K562 (cell line): Measurements from ENCODE around the gene DAPK2. TPM values are rescaled to one million over a fixed set of nuclear protein-coding genes. Genes with fewer than 3 reads are reported as not detected.

Experiments
- ATAC-seq: fragments of 200-7000 bp; cut with Tn5 transposase; 3 replicates; pipeline ENCODE4 v1.9.1; 2020; ENCODE audit warnings: moderate library complexity
- BruUV-seq: library from RNA; stranded (reverse); fragments of 400-500 nt; replicated peaks from 2 replicates; lab custom pipeline; 2021; lab: Mats Ljungman, UMichigan
- CTCF ChIA-PET: fragments of 300-600 bp; formaldehyde crosslinking; extraction: SDS; loops from one replicate; lab custom pipeline; 2021; ENCODE audit warnings: low intra/inter-chr PET ratio; lab: Yijun Ruan, JAX
- POLR2A ChIA-PET: fragments of 300-600, 350-650 bp; sonication (Branson Sonifier 250); formaldehyde crosslinking; extraction: SDS; loops from one replicate; lab custom pipeline; 2021; ENCODE audit warnings: antibody characterized with exemption, inconsistent platforms; lab: Yijun Ruan, JAX
- DNase-seq, 4 experiments: peaks; one replicate each; pipeline versions ENCODE4 v3.0.0 to v3.0.0-alpha.2; 2011 to 2018; ENCODE audit warnings: low spot score in 3 of 4, mixed read lengths in 3 of 4; ENCODE audit errors: extremely low read depth in 1 of 4
- FAIRE-seq: peaks from 2 replicates; lab custom pipeline; 2011; peaks lifted over from hg19 to GRCh38; lab: Jason Lieb, UNC
- H2AFZ ChIP-seq: 2 replicates; pipeline ENCODE4 v1.6.0; 2011; ENCODE audit warnings: low read depth, low read length, control low read depth, inconsistent platforms
- H3K27ac ChIP-seq: fragments of 200-600 bp; 3 replicates; pipeline ENCODE4 v1.8.0; 2011; ENCODE audit warnings: low read depth, mild to moderate bottlenecking, control low read depth, inconsistent platforms, low read length, moderate library complexity, mixed read lengths; ENCODE audit errors: extremely low read depth
- H3K27me3 ChIP-seq, 2 experiments: fragments of 300-600 bp in 1 of 2; 2 replicates in 1 of 2; 3 replicates in 1 of 2; pipeline versions ENCODE4 v1.6.0 to v1.8.0; 2011; ENCODE audit warnings: inconsistent platforms in 2 of 2, low read length in 2 of 2, mild to moderate bottlenecking in 1 of 2, mixed read lengths in 1 of 2, moderate library complexity in 1 of 2; ENCODE audit not compliant: control insufficient read depth in 2 of 2, insufficient read depth in 2 of 2
- H3K36me3 ChIP-seq: fragments of 300-600 bp; 3 replicates; pipeline ENCODE4 v1.8.0; 2011; ENCODE audit warnings: mild to moderate bottlenecking, low read length, inconsistent platforms; ENCODE audit not compliant: control insufficient read depth, insufficient read depth
- H3K4me1 ChIP-seq, 2 experiments: fragments of 200-600 bp in 1 of 2; replicated peaks in 1 of 2; 2 replicates in 1 of 2; 3 replicates in 1 of 2; pipeline versions ENCODE4 v1.5.1 to v1.8.0; 2011; ENCODE audit warnings: inconsistent platforms in 2 of 2, low read length in 2 of 2, mild to moderate bottlenecking in 1 of 2, mixed read lengths in 1 of 2, moderate library complexity in 1 of 2; ENCODE audit not compliant: control insufficient read depth in 2 of 2, insufficient read depth in 2 of 2
- H3K4me2 ChIP-seq: 2 replicates; pipeline ENCODE4 v1.6.1; 2011; ENCODE audit warnings: low read length, control low read depth, inconsistent platforms, mixed read lengths; ENCODE audit not compliant: insufficient read depth
- H3K4me3 ChIP-seq: fragments of 200-600 bp; sonication (generic), shearing (Covaris generic); 2 replicates; pipeline ENCODE4 v1.5.1; 2016; ENCODE audit warnings: control low read depth, inconsistent platforms
- H3K79me2 ChIP-seq: fragments of 200-600 bp; 3 replicates; pipeline ENCODE4 v1.8.0; 2011; ENCODE audit warnings: low read length, inconsistent platforms; ENCODE audit not compliant: control insufficient read depth, insufficient read depth
- H3K9ac ChIP-seq, 2 experiments: 2 replicates each; pipeline versions ENCODE4 v1.6.0 to v1.6.1; 2011; ENCODE audit warnings: low read depth in 2 of 2, low read length in 2 of 2, control low read depth in 1 of 2, inconsistent platforms in 1 of 2, mild to moderate bottlenecking in 1 of 2, mixed read lengths in 1 of 2; ENCODE audit not compliant: insufficient read depth in 1 of 2
- H3K9me1 ChIP-seq: one replicate; pipeline ENCODE4 v1.6.0; 2011; ENCODE audit warnings: inconsistent platforms, mild to moderate bottlenecking, low read length, moderate library complexity; ENCODE audit not compliant: control insufficient read depth, insufficient read depth
- H3K9me3 ChIP-seq: replicated peaks from 2 replicates; pipeline ENCODE4 v1.5.1; 2011; ENCODE audit warnings: low read depth, low read length, inconsistent platforms; ENCODE audit not compliant: control insufficient read depth, insufficient read depth
- H4K20me1 ChIP-seq: replicated peaks from 2 replicates; pipeline ENCODE4 v1.6.1; 2011; ENCODE audit warnings: low read length, inconsistent platforms, mixed read lengths; ENCODE audit not compliant: control insufficient read depth, insufficient read depth
- ARID1B ChIP-seq: fragments of 450-650 bp; IDR thresholded peaks from 2 replicates; pipeline ENCODE4 v1.6.1; 2016; ENCODE audit warnings: antibody characterized with exemption, mild to moderate bottlenecking, inconsistent platforms
- ARID3B ChIP-seq: fragments of 250-450 bp; sonication (Bioruptor Pico); IDR thresholded peaks from 2 replicates; pipeline ENCODE4 v1.4.0; 2020; ENCODE audit warnings: borderline replicate concordance
- CC2D1A ChIP-seq: fragments of 450-650 bp; IDR thresholded peaks from 2 replicates; pipeline ENCODE4 v1.6.1; 2017; ENCODE audit warnings: mild to moderate bottlenecking
- DIDO1 ChIP-seq: fragments of 450-650 bp; IDR thresholded peaks from 2 replicates; pipeline ENCODE4 v1.6.1; 2016; ENCODE audit warnings: low read depth, missing biosample characterization, missing genetic modification characterization
- FOXM1 ChIP-seq, 2 experiments: fragments of 450-650 bp in 1 of 2; sonication (generic) in 1 of 2; formaldehyde crosslinking in 1 of 2; IDR thresholded peaks; 2 replicates each; pipeline versions ENCODE4 v1.6.1 to v1.9.0; 2017 to 2022; ENCODE audit warnings: low read depth in 2 of 2, mild to moderate bottlenecking in 2 of 2, missing genetic modification reagents in 1 of 2, moderate library complexity in 1 of 2
- HDGF ChIP-seq: fragments of 450-650 bp; IDR thresholded peaks from 2 replicates; pipeline ENCODE4 v1.6.1; 2016
- HNRNPL ChIP-seq: fragments of 200-400 bp; formaldehyde crosslinking; IDR thresholded peaks from 2 replicates; pipeline ENCODE4 v1.6.1; 2017; ENCODE audit warnings: low read depth, mild to moderate bottlenecking, low read length
- KAT8 ChIP-seq: fragments of 450-650 bp; IDR thresholded peaks from 2 replicates; pipeline ENCODE4 v1.6.1; 2016; ENCODE audit warnings: low read depth, mild to moderate bottlenecking
- NFE2 ChIP-seq: IDR thresholded peaks from 2 replicates; pipeline ENCODE4 v1.6.1; 2014; ENCODE audit warnings: antibody characterized with exemption, low read depth
- NFXL1 ChIP-seq: fragments of 450-650 bp; formaldehyde crosslinking; IDR thresholded peaks from 2 replicates; pipeline ENCODE4 v1.4.0; 2021; ENCODE audit warnings: mild to moderate bottlenecking
- RBM17 ChIP-seq: fragments of 200-400 bp; formaldehyde crosslinking; IDR thresholded peaks from 2 replicates; pipeline ENCODE4 v1.6.1; 2017; ENCODE audit warnings: low read depth, mild to moderate bottlenecking, low read length, borderline replicate concordance
- SAP30 ChIP-seq: fragments of 200-600 bp; sonication (generic); IDR thresholded peaks from 2 replicates; pipeline ENCODE4 v1.6.1; 2012; ENCODE audit warnings: borderline replicate concordance, low read depth, mild to moderate bottlenecking, moderate library complexity, low read length, control low read depth, inconsistent platforms; ENCODE audit not compliant: insufficient read depth, poor library complexity, severe bottlenecking
- SMARCA4 ChIP-seq: fragments of 450-650 bp; IDR thresholded peaks from 2 replicates; pipeline ENCODE4 v1.6.1; 2016
- SMC3 ChIP-seq: conservative IDR thresholded peaks from 2 replicates; pipeline ENCODE4 v1.6.1; 2011; ENCODE audit warnings: low read depth, low read length, improper control_type of control experiment; ENCODE audit not compliant: insufficient read depth
- ZNF134 ChIP-seq: fragments of 250-450 bp; sonication (Bioruptor Pico); conservative IDR thresholded peaks from 2 replicates; pipeline ENCODE4 v1.4.0; 2020
- WGBS: fragments of 100-300 bp; shearing (Covaris generic); methylation state at CpG from one replicate; pipeline ENCODE4 v1.1.6; 2016; ENCODE audit warnings: low coverage, mixed read lengths; ENCODE audit not compliant: insufficient coverage; ENCODE audit errors: missing lambda C conversion rate; 5-methylcytosine and 5-hydroxymethylcytosine counted together
- in situ Hi-C: fragments of 300-500 bp; cut with MboI; formaldehyde crosslinking; loops from 4 replicates; pipeline ENCODE4 v1.15.0; 2018; ENCODE audit warnings: inconsistent platforms, mixed read lengths
- intact Hi-C: fragments of 100-400 bp; cut with micrococcal nuclease; formaldehyde crosslinking; loops from 2 replicates; pipeline ENCODE4 v1.14.2; 2022
- polyA plus RNA-seq, 8 experiments: library from polyadenylated mRNA; depleted of rRNA in 4 of 8; stranded (reverse) in 5 of 8; unstranded in 3 of 8; fragments of >200 nt; fragmentation: Nextera tagmentation in 2 of 8; fragmentation: Illumina TruSeq in 1 of 8; extraction: Ambion mirVana in 2 of 8; extraction: Trizol in 1 of 8; gene quantifications; 2 replicates each; pipeline versions ENCODE4 v1.2.1 to v1.2.3, GENCODE V29; 2011 to 2014; ENCODE audit warnings: inconsistent platforms in 1 of 8, missing spikeins in 1 of 8
- total RNA-seq, 7 experiments: library from RNA; depleted of rRNA in 6 of 7; stranded (reverse); fragments of >200 nt in 6 of 7; fragmentation: Illumina TruSeq in 2 of 7; extraction: Trizol in 2 of 7; gene quantifications; 2 replicates each; pipeline versions ENCODE4 v1.2.1 to v1.2.3, GENCODE V29; 2011 to 2021; ENCODE audit warnings: low replicate concordance in 1 of 7
- TF ChIP-seq, protein P1 (sequence below): sonication (generic); formaldehyde crosslinking; IDR thresholded peaks from 2 replicates; pipeline ENCODE4 v1.8.0; 2022; ENCODE audit warnings: missing genetic modification reagents, mild to moderate bottlenecking, borderline replicate concordance
- TF ChIP-seq, protein P2 (sequence below): fragments of 450-650 bp; IDR thresholded peaks from 2 replicates; pipeline ENCODE4 v1.6.1; 2016; ENCODE audit warnings: low read depth, mild to moderate bottlenecking, moderate library complexity
- TF ChIP-seq, protein P3 (sequence below): fragments of 200-800 bp; sonication (Bioruptor generic); IDR thresholded peaks from 2 replicates; pipeline ENCODE4 v1.6.1; 2017; ENCODE audit warnings: missing genetic modification characterization, missing compliant biosample characterization

DAPK2 gene
- total and polyA plus RNA-seq, 9 of the 15 experiments (the other 6 are each of a cell fraction or from before 2014, with no cell fraction given): 0.14 to 5.2 (median 2.2) TPM

GRCh38 chr15:63994073-63994600 is 52.1 kb downstream of the DAPK2 start:
- 13% methylated on average over 4 of the region's 4 CpGs for WGBS
- H4K20me1 ChIP-seq: no peaks in the 10 kb centered on the region
- ATAC-seq (no peak), FAIRE-seq (no peak), DNase-seq (no peak)
- intact Hi-C loops: loop anchor here (10.0 kb wide), 1 partner anchor 59 kb away; no protein-coding TSS in a partner anchor
- H3K4me2 ChIP-seq: no peak overlapping the region
- no peaks in the 10 kb centered on the region for H3K79me2 ChIP-seq
- H3K9me1 ChIP-seq: no peaks in the 10 kb centered on the region
- in situ Hi-C loops: no loop called here
- no peak overlapping the region for H3K27ac ChIP-seq
- H3K27me3 ChIP-seq: no peaks in the 10 kb centered on the region
- peaks cover 2 to 4% of the 10 kb centered on the region in 2 experiments; a peak in 3 of 5 replicates for H3K4me1 ChIP-seq
- no peaks in the 10 kb centered on the region for H3K36me3 ChIP-seq
- no peak overlapping the region for H2AFZ ChIP-seq
- H3K9me3 ChIP-seq: no peaks in the 10 kb centered on the region
- no TSS peak for BruUV-seq
- CTCF ChIA-PET: no interaction called here
- H3K9ac ChIP-seq: no peak overlapping the region
- POLR2A ChIA-PET: interaction anchor here (1.0 kb wide), 1 partner anchor 10 kb away, joined by 4 read pairs; no protein-coding TSS in a partner anchor
- H3K4me3 ChIP-seq: no peak overlapping the region
- TF ChIP-seq NFXL1 (CRISPR knock-in tag) (no peak), ARID1B (peak; percentile 27; the same call in 1 of the 2 replicates), SMARCA4 (0 out of 2 replicates have a peak, but pooled peaks have one; percentile 16), SMC3 (no peak), FOXM1 (IDR thresholded peaks at IDR 0.05; ENCODE audit: low read depth) (no peak), FOXM1 (CRISPR knock-in tag; IDR thresholded peaks at IDR 0.05; ENCODE audit: low read depth) (no peak), RBM17 (no peak), NFE2 (peak; percentile 43; the same call in 1 of the 2 replicates), HDGF (no peak), SAP30 (no peak), ZNF134 (CRISPR knock-in tag) (no peak), KAT8 (no peak), DIDO1 (tag) (no peak), ARID3B (CRISPR knock-in tag) (no peak), CC2D1A (no peak), HNRNPL (no peak)
- TF ChIP-seq, protein P1, sequence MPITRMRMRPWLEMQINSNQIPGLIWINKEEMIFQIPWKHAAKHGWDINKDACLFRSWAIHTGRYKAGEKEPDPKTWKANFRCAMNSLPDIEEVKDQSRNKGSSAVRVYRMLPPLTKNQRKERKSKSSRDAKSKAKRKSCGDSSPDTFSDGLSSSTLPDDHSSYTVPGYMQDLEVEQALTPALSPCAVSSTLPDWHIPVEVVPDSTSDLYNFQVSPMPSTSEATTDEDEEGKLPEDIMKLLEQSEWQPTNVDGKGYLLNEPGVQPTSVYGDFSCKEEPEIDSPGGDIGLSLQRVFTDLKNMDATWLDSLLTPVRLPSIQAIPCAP: no peak
- TF ChIP-seq, protein P2, sequence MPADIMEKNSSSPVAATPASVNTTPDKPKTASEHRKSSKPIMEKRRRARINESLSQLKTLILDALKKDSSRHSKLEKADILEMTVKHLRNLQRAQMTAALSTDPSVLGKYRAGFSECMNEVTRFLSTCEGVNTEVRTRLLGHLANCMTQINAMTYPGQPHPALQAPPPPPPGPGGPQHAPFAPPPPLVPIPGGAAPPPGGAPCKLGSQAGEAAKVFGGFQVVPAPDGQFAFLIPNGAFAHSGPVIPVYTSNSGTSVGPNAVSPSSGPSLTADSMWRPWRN: no peak
- TF ChIP-seq, protein P3, sequence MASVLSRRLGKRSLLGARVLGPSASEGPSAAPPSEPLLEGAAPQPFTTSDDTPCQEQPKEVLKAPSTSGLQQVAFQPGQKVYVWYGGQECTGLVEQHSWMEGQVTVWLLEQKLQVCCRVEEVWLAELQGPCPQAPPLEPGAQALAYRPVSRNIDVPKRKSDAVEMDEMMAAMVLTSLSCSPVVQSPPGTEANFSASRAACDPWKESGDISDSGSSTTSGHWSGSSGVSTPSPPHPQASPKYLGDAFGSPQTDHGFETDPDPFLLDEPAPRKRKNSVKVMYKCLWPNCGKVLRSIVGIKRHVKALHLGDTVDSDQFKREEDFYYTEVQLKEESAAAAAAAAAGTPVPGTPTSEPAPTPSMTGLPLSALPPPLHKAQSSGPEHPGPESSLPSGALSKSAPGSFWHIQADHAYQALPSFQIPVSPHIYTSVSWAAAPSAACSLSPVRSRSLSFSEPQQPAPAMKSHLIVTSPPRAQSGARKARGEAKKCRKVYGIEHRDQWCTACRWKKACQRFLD (CRISPR knock-in tag): no peak
